HCT116 (cell line): ENCODE data around the gene MYL12B. TPM values are rescaled to one million over a fixed set of nuclear protein-coding genes. Genes with fewer than 3 reads are reported as not detected.

Experiments used
- ATAC-seq: fragments of 200-7000 bp; cut with Tn5 transposase; 2 replicates; pipeline ENCODE4 v1.9.1; 2020; ENCODE audit warnings: mild to moderate bottlenecking, moderate library complexity
- BruUV-seq: library from RNA; stranded (reverse); fragments of 400-500 nt; replicated peaks from 2 replicates; lab custom pipeline; 2021; lab: Mats Ljungman, UMichigan
- CTCF ChIA-PET: fragments of 300-600 bp; sonication (Branson Sonifier 250); formaldehyde crosslinking; loops from one replicate; lab custom pipeline; 2021; ENCODE audit warnings: antibody characterized with exemption; lab: Charles Lee
- POLR2A ChIA-PET: fragments of 300-600, 350-600 bp; sonication (Branson Sonifier 250); formaldehyde crosslinking; loops from one replicate; lab custom pipeline; 2021; ENCODE audit warnings: antibody characterized with exemption; lab: Charles Lee
- RAD21 ChIA-PET, 2 experiments: fragments of 300-600 bp; sonication (Branson Sonifier 250); formaldehyde crosslinking; loops; one replicate each; lab custom pipeline; 2023; ENCODE audit warnings: low total read pairs in 2 of 2; ENCODE audit not compliant: uncharacterized antibody in 2 of 2, unreplicated experiment in 2 of 2, low non-redundant PET in 1 of 2; lab: Charles Lee
- DNase-seq: peaks from one replicate; pipeline ENCODE4 v3.0.0-alpha.2; 2010; ENCODE audit warnings: low read depth, low spot score
- H2AFZ ChIP-seq: fragments of 200-600 bp; shearing (Covaris generic), sonication (generic); 2 replicates; pipeline ENCODE4 v1.6.1; 2017; ENCODE audit warnings: low read depth, mixed run types, mixed read lengths, antibody characterized with exemption, low read length; ENCODE audit not compliant: poor library complexity, severe bottlenecking
- H3K27ac ChIP-seq: 2 replicates; pipeline ENCODE4 v1.5.1; 2012; ENCODE audit warnings: low read depth, low read length
- H3K27me3 ChIP-seq: fragments of 200-600 bp; sonication (generic); 2 replicates; pipeline ENCODE4 v1.6.1; 2016; ENCODE audit warnings: mixed run types, low read length, mixed read lengths; ENCODE audit not compliant: insufficient read depth
- H3K36me3 ChIP-seq, 2 experiments: fragments of 200-500 bp in 1 of 2; fragments of 200-600 bp in 1 of 2; sonication (Bioruptor generic) in 1 of 2; sonication (generic) in 1 of 2; 2 replicates each; pipeline versions ENCODE4 v1.5.1 to v1.6.1; 2014 to 2016; ENCODE audit warnings: low read length in 2 of 2, inconsistent platforms in 1 of 2, mixed read lengths in 1 of 2, mixed run types in 1 of 2; ENCODE audit not compliant: insufficient read depth in 2 of 2, control insufficient read depth in 1 of 2
- H3K4me1 ChIP-seq, 2 experiments: fragments of 200-600 bp in 1 of 2; sonication (generic) in 1 of 2; 2 replicates each; pipeline versions ENCODE4 v1.5.1 to v1.6.1; 2012 to 2017; ENCODE audit warnings: low read length in 2 of 2, inconsistent platforms in 1 of 2, mild to moderate bottlenecking in 1 of 2, mixed read lengths in 1 of 2, mixed run types in 1 of 2, moderate library complexity in 1 of 2; ENCODE audit not compliant: insufficient read depth in 2 of 2, control insufficient read depth in 1 of 2
- H3K4me2 ChIP-seq: fragments of 200-600 bp; sonication (generic); 2 replicates; pipeline ENCODE4 v1.6.1; 2017; ENCODE audit warnings: mixed run types, low read length, mixed read lengths
- H3K4me3 ChIP-seq, 2 experiments: fragments of 200-600 bp in 1 of 2; sonication (generic) in 1 of 2; replicated peaks in 1 of 2; 2 replicates each; pipeline ENCODE4 v1.5.1; 2011 to 2016; ENCODE audit warnings: low read length in 2 of 2, control low read depth in 1 of 2, low read depth in 1 of 2, mild to moderate bottlenecking in 1 of 2, mixed read lengths in 1 of 2, mixed run types in 1 of 2
- H3K79me2 ChIP-seq: fragments of 200-600 bp; sonication (generic); 2 replicates; pipeline ENCODE4 v1.6.1; 2017; ENCODE audit warnings: mild to moderate bottlenecking, mixed run types, low read length, moderate library complexity, mixed read lengths; ENCODE audit not compliant: insufficient read depth
- H3K9ac ChIP-seq: fragments of 200-600 bp; sonication (generic); 2 replicates; pipeline ENCODE4 v1.6.1; 2016; ENCODE audit warnings: low read length, mixed read lengths
- H3K9me2 ChIP-seq: fragments of 200-600 bp; sonication (generic), shearing (Covaris generic); 2 replicates; pipeline ENCODE4 v1.6.1; 2017; ENCODE audit warnings: mixed run types, mild to moderate bottlenecking, moderate library complexity; ENCODE audit not compliant: insufficient read depth
- H3K9me3 ChIP-seq, 2 experiments: fragments of 200-500 bp in 1 of 2; fragments of 200-600 bp in 1 of 2; sonication (Bioruptor generic) in 1 of 2; sonication (generic) in 1 of 2; 2 replicates each; pipeline ENCODE4 v1.6.1; 2014 to 2017; ENCODE audit warnings: low read length in 2 of 2, mixed read lengths in 2 of 2, inconsistent platforms in 1 of 2, low read depth in 1 of 2, mild to moderate bottlenecking in 1 of 2, mixed run types in 1 of 2, moderate library complexity in 1 of 2; ENCODE audit not compliant: control insufficient read depth in 1 of 2, insufficient read depth in 1 of 2
- H4K20me1 ChIP-seq: fragments of 200-600 bp; sonication (generic), shearing (Covaris generic); 2 replicates; pipeline ENCODE4 v1.6.1; 2017; ENCODE audit warnings: mixed run types, mild to moderate bottlenecking, moderate library complexity; ENCODE audit not compliant: insufficient read depth
- CEBPB ChIP-seq: IDR thresholded peaks from 2 replicates; pipeline ENCODE4 v1.6.1; 2012; ENCODE audit warnings: low read depth
- EGR1 ChIP-seq: IDR thresholded peaks from 2 replicates; pipeline ENCODE4 v1.6.1; 2012; ENCODE audit warnings: low read depth
- ELF1 ChIP-seq: IDR thresholded peaks from 2 replicates; pipeline ENCODE4 v1.6.1; 2012; ENCODE audit warnings: low read depth, borderline replicate concordance
- EZH2phosphoT487 ChIP-seq: fragments of 200-600 bp; IDR thresholded peaks from 2 replicates; pipeline ENCODE4 v1.6.1; 2018; ENCODE audit warnings: antibody characterized with exemption, borderline replicate concordance
- FOSL1 ChIP-seq: IDR thresholded peaks from 2 replicates; pipeline ENCODE4 v1.6.1; 2012; ENCODE audit warnings: low read depth
- POLR2A ChIP-seq: IDR thresholded peaks from 2 replicates; pipeline ENCODE4 v1.7.0; 2011; ENCODE audit warnings: borderline replicate concordance; ENCODE audit not compliant: insufficient read depth, insufficient read length; ENCODE audit errors: extremely low read depth
- POLR2AphosphoS5 ChIP-seq: IDR thresholded peaks from 2 replicates; pipeline ENCODE4 v1.6.1; 2011; ENCODE audit warnings: mild to moderate bottlenecking, low read depth, low read length, moderate library complexity
- TCF7L2 ChIP-seq: IDR thresholded peaks from 2 replicates; pipeline ENCODE4 v1.7.0; 2011; ENCODE audit warnings: borderline replicate concordance, inconsistent platforms; ENCODE audit not compliant: insufficient read depth, insufficient read length; ENCODE audit errors: extremely low read depth
- YY1 ChIP-seq: IDR thresholded peaks from 2 replicates; pipeline ENCODE4 v1.6.1; 2011; ENCODE audit warnings: low read length, low read depth, moderate library complexity, mild to moderate bottlenecking; ENCODE audit not compliant: insufficient replicate concordance; ENCODE audit errors: extremely low read depth
- ZFX ChIP-seq: fragments of 450-650 bp; IDR thresholded peaks from 2 replicates; pipeline ENCODE4 v1.6.1; 2017
- intact Hi-C: fragments of 100-400 bp; cut with micrococcal nuclease; formaldehyde crosslinking; loops from 2 replicates; pipeline ENCODE4 v1.10.0; 2022
- total RNA-seq: library from RNA; stranded (reverse); gene quantifications from one replicate; pipeline ENCODE4 v1.2.1, GENCODE V29; 2021; ENCODE audit not compliant: unreplicated experiment
- TF ChIP-seq, protein P1 (sequence below), 3 experiments: fragments of 200-600 bp in 1 of 3; sonication (generic) in 1 of 3; IDR thresholded peaks in 2 of 3; conservative IDR thresholded peaks in 1 of 3; 2 replicates each; pipeline ENCODE4 v1.5.1; 2012 to 2017; ENCODE audit warnings: low read depth in 2 of 3, low read length in 2 of 3, antibody characterized with exemption in 1 of 3, borderline replicate concordance in 1 of 3, control low read depth in 1 of 3, mild to moderate bottlenecking in 1 of 3, mixed read lengths in 1 of 3, mixed run types in 1 of 3, moderate library complexity in 1 of 3; ENCODE audit not compliant: insufficient read depth in 1 of 3
- TF ChIP-seq, protein P2 (sequence below): IDR thresholded peaks from 2 replicates; pipeline ENCODE4 v1.6.1; 2012; ENCODE audit warnings: low read depth
- TF ChIP-seq, protein P3 (sequence below): IDR thresholded peaks from 2 replicates; pipeline ENCODE4 v1.6.1; 2012

Gene MYL12B
- total RNA-seq, 1 experiment from 2014 or later, result 403 TPM

DNA sequence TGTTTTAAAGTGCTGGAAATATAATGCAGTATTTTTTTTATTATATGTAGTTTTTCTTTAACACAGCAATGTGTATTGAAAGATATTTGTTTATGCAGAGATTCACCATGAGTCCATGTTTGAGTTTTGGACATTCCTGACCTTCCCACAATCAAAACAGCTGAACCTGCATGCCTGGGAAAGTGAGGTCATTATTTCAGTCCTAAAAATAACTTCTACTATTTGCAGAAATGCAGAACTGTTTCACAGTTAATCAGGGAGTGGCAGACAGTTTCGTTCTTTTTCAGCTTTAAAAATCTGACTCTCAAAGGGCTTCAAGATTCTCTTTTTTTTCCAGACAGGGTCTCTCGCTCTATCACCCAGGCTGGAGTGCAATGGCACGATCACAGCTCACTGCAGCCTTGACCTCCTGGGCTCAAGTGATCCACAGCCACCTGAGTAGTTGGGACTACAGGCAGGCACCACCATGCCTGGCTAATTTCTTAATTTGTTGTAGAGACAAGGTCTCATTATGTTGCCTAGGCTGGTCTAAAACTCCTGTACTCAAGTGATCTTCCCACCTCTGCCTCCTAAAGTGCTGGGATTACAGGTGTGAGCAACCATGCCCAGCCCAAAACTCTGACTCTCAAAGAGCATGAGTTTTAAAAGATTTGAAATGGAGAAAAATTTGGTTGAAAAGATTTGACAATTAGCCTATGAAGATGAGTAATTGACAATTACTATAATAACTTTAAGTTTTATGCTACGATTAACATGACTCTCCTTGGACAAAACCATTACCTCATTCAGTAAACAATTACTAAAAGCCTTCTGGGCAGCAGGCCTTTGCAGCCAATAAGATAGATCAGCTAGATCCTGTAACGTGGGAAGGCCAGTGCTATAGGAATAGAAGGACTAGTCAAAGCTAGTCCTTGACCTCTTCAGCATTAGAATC is 5.0 kb upstream of the MYL12B start (continued):
- TF ChIP-seq POLR2A (no peak), ELF1 (no peak), YY1 (no peak)

DNA sequence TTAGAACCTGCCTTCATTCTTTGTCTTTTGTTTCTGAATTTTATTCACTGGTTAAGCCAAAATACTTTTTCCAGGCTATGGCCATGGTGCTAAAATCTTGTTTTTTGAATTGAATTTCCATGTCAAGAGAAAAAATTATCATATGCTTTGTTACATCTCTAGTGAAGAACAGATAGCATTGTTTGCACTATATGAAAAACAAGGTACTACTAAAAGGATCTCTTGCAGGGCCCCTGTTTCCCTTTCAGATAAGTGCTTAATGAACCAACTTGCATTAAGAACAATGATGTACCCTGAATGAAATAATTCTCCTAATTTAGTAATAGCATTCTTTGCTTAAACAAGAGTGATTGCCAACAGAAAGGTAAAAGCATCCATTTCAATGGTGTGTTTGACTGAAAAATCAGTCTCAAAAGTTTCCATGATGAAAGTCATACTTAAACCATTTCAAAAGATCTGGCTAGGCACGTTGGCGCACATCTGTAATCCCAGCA is 4.3 kb upstream of the MYL12B start:
- POLR2A ChIA-PET, result no interaction called here
- peaks cover 42 to 50% of the 10 kb centered on the region in 2 experiments; a peak in 3 of 4 replicates for H3K36me3 ChIP-seq

More for the DNA sequence above, 4.3 kb upstream of the MYL12B start:
- no TSS peak for BruUV-seq
- H3K9me3 ChIP-seq, result no peaks in the 10 kb centered on the region
- RAD21 ChIA-PET, result no interaction called here
- intact Hi-C loops, result no loop called here
- no peaks in the 10 kb centered on the region for H3K27me3 ChIP-seq
- H4K20me1 ChIP-seq, result no peaks in the 10 kb centered on the region; the same call in 1 of the 2 replicates
- H3K27ac ChIP-seq, result no peak overlapping the region
- H2AFZ ChIP-seq, result no peak overlapping the region
- ATAC-seq (no peak), DNase-seq (no peak)
- no peaks in the 10 kb centered on the region for H3K9me2 ChIP-seq
- TF ChIP-seq CEBPB, result no peak
- TF ChIP-seq EZH2phosphoT487, result no peak
- TF ChIP-seq POLR2AphosphoS5, result no peak
- TF ChIP-seq, protein P1, sequence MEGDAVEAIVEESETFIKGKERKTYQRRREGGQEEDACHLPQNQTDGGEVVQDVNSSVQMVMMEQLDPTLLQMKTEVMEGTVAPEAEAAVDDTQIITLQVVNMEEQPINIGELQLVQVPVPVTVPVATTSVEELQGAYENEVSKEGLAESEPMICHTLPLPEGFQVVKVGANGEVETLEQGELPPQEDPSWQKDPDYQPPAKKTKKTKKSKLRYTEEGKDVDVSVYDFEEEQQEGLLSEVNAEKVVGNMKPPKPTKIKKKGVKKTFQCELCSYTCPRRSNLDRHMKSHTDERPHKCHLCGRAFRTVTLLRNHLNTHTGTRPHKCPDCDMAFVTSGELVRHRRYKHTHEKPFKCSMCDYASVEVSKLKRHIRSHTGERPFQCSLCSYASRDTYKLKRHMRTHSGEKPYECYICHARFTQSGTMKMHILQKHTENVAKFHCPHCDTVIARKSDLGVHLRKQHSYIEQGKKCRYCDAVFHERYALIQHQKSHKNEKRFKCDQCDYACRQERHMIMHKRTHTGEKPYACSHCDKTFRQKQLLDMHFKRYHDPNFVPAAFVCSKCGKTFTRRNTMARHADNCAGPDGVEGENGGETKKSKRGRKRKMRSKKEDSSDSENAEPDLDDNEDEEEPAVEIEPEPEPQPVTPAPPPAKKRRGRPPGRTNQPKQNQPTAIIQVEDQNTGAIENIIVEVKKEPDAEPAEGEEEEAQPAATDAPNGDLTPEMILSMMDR (IDR thresholded peaks at IDR 0.05 in 2 of 3, conservative IDR thresholded peaks at IDR 0.05 in 1 of 3; ENCODE audit: borderline replicate concordance in 1 of 3, insufficient read depth in 1 of 3, low read depth in 2 of 3, low read length in 2 of 3), result no peak
- no peak for TF ChIP-seq TCF7L2
- TF ChIP-seq, protein P2, sequence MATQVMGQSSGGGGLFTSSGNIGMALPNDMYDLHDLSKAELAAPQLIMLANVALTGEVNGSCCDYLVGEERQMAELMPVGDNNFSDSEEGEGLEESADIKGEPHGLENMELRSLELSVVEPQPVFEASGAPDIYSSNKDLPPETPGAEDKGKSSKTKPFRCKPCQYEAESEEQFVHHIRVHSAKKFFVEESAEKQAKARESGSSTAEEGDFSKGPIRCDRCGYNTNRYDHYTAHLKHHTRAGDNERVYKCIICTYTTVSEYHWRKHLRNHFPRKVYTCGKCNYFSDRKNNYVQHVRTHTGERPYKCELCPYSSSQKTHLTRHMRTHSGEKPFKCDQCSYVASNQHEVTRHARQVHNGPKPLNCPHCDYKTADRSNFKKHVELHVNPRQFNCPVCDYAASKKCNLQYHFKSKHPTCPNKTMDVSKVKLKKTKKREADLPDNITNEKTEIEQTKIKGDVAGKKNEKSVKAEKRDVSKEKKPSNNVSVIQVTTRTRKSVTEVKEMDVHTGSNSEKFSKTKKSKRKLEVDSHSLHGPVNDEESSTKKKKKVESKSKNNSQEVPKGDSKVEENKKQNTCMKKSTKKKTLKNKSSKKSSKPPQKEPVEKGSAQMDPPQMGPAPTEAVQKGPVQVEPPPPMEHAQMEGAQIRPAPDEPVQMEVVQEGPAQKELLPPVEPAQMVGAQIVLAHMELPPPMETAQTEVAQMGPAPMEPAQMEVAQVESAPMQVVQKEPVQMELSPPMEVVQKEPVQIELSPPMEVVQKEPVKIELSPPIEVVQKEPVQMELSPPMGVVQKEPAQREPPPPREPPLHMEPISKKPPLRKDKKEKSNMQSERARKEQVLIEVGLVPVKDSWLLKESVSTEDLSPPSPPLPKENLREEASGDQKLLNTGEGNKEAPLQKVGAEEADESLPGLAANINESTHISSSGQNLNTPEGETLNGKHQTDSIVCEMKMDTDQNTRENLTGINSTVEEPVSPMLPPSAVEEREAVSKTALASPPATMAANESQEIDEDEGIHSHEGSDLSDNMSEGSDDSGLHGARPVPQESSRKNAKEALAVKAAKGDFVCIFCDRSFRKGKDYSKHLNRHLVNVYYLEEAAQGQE, result no peak
- TF ChIP-seq POLR2A, result no peak
- no peak for TF ChIP-seq EGR1
- no peak for TF ChIP-seq ZFX
- TF ChIP-seq, protein P3, sequence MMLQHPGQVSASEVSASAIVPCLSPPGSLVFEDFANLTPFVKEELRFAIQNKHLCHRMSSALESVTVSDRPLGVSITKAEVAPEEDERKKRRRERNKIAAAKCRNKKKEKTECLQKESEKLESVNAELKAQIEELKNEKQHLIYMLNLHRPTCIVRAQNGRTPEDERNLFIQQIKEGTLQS, result no peak
- no peak for TF ChIP-seq FOSL1
- no peak overlapping the region for H3K4me2 ChIP-seq
- H3K4me1 ChIP-seq, result peaks cover 7 to 12% of the 10 kb centered on the region in 2 experiments
- no peak overlapping the region for H3K9ac ChIP-seq
- no peak overlapping the region for H3K4me3 ChIP-seq
- peaks cover 34% of the 10 kb centered on the region for H3K79me2 ChIP-seq
- CTCF ChIA-PET, result no interaction called here
